ENCODE measurements around the gene UTP11.

Gene UTP11

DNA sequence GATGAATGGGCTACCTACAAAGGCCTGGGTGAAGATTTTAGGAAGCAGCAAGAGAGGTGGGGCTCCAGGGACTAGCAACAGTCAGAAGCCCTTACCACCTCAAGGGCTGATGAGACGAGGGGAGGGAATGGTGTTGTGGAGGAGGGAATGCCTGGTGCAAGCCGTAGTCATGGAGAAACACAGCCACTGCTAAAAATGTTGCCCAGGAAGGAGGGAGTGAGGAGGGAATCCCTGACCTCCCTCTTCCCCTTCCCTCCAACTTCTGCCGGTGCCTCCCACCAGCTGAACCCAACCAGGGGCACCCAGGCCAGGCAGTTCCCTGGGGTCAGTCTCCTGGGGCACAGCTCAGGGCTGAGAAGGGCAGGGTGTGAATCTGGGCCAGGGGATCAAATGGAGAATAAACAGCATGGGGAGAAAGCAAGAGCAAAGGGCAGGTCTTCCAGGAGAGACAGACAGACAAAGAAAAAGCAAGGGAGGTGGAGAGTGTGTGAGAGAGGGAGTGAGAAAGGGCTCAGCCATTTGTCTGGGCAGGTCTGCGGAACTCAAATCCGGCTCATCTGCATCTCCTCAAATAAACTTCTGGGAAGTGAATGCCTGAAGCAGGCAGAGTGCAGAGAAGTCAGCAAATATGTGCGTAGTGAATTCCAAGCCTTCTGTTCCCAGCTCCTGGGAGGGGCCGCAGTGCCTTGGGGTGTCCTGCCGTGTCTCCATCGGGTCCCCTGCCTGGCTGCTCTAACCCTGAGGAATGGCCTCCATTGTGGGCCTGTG, 61.2 kb downstream of the UTP11 start:
- no peak for DNase-seq

DNA sequence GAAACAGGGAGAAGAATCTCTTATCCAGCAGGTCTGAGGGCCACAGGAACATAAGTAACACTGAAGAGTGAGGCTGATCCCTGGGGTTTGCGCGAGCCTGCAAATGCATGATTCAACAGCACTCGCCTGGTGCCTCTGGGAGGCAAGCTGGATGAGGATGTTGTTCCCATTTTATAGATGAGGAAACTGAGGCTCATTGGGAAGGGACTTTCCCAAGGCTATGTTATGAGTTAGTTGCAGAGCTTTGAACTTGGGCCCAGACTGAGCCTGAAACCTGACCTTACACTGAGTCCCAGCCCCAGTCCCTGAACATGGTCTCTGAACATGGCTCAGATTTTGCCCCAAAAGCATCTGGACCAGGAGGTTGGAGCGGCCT, 61.8 kb downstream of the UTP11 start:
- DNase-seq: no peak

All from stimulated activated naive CD4-positive, alpha-beta T cell (primary cell).